ENCODE data around the gene TOX2.
"Not testable (repeated sequence)": the region's sequence is repeated elsewhere in the genome, so short reads cannot be mapped to it uniquely, and the experiment has no call there.

The TOX2 gene

GRCh38 chr20:44031781-44032582 is 117.3 kb downstream of the TOX2 start:
- no peak for DNase-seq (ENCODE audit: low read depth, low spot score)

DNA sequence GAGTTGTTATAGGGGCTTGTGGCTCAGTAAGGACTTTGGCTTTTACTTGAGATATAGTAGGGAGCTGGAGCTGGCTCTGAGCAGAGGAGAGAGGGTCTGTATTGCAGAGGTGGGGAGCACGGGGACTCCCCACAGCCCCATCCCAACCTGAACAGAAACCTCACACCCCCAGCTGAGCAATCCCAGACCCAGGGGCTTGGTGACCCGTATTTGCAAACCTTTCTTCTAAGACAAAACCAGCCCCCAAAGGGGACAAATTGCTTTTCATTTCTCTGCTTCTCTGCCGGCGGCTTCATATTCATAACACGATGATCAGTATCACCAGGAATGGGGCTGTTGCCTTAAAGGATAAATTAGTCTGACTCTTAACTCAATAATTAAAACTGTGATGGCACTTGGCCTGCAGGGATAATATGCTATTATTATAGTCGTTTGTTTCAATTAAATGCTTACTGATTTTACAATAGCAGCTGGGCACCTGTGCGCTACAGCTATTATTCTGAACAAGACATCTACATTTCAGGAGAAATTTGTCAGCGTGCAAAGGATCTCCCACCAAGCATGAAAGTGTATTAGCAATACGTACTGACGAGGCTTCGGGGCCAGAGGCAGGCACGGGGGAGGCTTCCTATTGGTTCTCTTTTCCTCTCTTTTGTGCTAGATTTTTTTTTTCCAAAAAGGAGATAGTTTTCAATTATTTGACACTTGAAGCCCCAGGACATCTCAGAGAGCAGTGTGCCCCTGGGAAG is 118.1 kb downstream of the TOX2 start:
- no peak for DNase-seq (ENCODE audit: low read depth, low spot score)

GRCh38 chr20:44033344-44033743 is 118.7 kb downstream of the TOX2 start:
- no peak for DNase-seq (ENCODE audit: low read depth, low spot score)

GRCh38 chr20:44033873-44034272 is 119.2 kb downstream of the TOX2 start:
- DNase-seq (ENCODE audit: low read depth, low spot score) = no peak

- no peak for DNase-seq (ENCODE audit: low read depth, low spot score)
These were observed 119.8 kb downstream of the TOX2 start for GRCh38 chr20:44034451-44034850.

DNA sequence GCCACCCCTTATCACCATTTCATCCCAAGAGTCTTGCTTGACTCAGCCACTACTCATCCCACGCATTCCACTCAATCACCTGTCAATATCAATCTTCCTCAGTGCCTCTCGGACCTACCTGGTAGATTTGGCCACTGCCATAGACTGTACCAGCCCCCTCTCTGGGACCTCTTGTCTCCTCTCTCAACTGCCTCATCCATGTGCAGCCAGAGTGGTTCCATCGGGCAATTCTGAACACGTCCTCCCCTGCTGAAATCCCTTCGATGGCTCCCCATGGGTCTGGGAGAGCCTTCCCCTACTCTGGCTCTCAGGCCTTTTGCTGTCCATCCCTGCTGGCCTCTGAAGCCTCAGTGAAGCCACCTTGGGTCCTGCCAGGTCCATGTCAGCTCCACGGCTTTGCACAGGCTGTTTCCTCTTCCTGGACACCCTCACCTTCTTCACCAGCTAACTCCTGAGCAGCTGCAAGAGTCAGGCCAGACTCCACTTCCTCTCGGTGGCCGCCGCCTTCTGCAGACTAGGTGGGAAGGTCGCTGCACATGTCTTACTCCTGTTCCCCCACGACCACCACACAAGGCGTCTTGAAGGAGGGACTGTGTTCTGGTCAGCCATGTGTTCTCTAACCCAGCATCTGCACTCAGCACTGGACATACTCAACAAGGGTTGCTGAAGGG is 120.4 kb downstream of the TOX2 start:
- no peak for DNase-seq (ENCODE audit: low read depth, low spot score)

GRCh38 chr20:44035924-44036323 is 121.3 kb downstream of the TOX2 start:
- no peak for DNase-seq (ENCODE audit: low read depth, low spot score)

GRCh38 chr20:44036441-44036840 is 121.8 kb downstream of the TOX2 start:
- DNase-seq (ENCODE audit: low read depth, low spot score) = no peak

DNA sequence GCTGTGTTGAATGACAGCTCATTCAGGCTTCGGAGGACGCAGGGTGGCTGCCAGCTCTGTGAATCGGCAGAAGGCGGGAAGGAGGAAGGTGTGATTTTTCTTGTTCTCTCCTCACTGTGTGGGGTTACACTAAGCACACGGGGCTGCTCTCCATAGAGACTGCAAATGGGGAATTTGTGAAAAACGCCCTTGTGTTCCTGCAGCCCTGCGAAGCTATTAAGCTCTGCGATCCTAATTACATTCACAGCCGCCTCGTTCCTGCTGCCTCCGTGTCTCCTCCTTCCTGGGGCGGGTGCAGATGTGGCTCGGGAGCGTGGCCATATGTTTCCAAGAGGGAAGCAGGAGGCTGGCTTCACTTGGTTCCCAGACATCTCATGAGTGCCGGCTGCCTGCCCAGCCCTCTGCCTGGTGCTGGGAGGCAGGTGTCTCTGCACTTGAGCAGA is 124.0 kb downstream of the TOX2 start:
- no peak for DNase-seq (ENCODE audit: low read depth, low spot score)

- no peak for DNase-seq (ENCODE audit: low read depth, low spot score)
These were observed 124.5 kb downstream of the TOX2 start for GRCh38 chr20:44039147-44039546.

DNA sequence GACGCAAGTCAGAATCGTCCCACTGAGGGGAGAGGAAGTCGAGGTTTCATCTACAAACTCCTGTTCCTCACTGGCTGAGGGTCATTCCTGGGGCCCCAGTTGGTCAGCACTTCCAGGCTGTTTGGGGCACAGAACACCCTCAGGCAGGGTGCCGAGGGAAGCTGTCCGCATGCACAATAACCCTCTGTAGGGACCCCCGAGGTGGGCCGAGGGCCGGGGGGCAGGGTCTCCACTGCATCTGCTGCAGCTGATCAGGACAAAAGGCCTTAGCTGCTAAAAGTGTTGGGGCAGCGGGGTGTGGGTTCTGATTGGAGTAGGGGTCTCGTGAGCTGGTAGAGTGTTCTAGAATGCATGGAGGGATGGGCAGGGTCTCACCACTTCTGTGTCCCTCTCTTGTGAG is 125.1 kb downstream of the TOX2 start:
- DNase-seq (ENCODE audit: low read depth, low spot score) = no peak

DNA sequence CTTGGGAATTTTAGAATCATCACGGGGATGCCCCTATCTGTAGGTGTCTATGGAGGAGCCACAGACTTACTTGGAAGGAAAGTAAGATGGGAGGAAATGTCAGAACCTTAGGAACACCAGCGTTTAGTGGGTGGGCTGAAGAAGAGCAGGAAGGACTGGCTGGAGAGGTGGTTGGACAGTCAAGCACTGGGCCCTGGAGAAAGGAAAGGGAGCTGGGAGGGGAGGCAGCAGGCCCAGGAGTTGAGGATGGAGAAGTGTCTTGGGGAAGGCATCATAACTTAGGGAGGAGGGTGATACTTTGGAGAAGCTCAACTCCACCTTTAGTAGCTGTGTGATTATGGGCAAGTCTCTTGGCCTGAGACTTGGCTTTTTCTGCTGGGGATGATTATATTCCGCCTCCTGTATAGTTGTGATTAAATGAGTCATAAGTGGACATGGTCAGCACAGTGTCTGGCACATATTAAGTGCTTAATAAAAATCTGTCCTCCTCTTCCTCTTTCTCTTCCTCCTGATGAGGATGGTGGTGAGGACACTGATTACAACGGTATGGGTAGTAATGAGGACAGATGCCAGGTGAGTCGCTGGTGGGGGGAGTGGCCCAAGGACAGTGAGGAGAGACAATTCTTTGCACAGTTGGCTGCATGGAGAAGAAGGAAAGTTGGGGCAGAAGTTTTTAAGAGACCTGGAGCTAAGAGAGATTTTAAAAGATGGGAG is 125.7 kb downstream of the TOX2 start:
- no peak for DNase-seq (ENCODE audit: low read depth, low spot score)

DNA sequence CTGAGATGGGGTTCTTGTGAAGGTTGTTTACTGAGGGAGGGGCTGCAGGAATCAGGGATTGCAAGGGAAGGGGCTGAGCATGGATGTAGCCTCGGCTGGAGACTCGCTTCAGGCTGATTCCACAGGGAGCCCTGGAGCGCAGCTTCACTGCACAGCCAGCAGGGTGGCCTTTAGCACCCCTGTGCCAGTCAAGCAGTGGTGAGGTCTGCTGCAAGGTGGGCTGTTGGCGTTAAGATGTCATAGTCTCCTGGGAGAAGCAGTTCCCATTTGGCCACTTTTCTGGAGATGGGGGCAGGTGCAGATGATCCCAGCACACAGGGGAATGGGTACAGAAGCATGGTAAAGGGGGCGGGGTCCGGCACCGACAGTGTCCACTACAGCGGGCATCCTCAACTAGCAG is 126.3 kb downstream of the TOX2 start:
- no peak for DNase-seq (ENCODE audit: low read depth, low spot score)

DNA sequence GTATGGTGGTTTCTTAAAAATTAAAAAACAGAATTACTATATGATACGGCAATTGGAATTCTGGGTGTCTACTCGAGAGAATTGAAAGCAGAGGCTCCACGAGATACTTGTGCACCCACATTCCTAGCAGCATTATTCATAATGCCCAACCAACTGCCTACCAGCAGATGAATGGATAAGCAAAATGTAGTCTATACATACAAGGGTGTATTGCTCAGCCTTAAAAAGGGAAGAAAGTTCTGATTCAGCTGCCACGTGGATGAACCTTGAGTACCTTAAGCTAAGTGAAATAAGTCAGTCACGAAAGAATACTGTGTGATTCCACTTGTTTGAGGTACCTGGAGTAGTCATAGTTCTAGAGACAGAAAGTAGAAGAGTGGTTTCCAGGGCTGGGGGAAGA is 130.1 kb downstream of the TOX2 start:
- DNase-seq (ENCODE audit: low read depth, low spot score) = not testable (repeated sequence)

DNA sequence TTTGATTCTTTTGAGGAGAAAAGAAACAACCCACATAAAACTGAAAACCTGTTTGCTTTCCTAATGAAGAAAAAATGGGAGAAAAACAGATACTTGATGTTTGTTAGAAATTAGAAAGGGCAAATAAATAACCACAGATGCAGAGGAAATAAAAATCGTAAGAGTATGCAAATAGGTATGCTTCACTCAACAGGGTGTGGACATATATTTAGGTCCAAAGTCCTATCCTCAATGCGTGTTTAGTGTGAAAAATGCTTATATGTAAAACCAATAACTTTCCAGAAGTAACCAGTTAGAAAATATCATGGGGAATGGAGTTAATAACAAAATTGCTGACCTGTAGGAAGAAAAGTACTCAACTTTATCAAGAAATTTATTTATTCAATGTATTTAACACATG is 135.7 kb downstream of the TOX2 start:
- no peak for DNase-seq (ENCODE audit: low read depth, low spot score)

GRCh38 chr20:44050925-44051660 is 136.4 kb downstream of the TOX2 start:
- no peak for DNase-seq (ENCODE audit: low read depth, low spot score)

DNA sequence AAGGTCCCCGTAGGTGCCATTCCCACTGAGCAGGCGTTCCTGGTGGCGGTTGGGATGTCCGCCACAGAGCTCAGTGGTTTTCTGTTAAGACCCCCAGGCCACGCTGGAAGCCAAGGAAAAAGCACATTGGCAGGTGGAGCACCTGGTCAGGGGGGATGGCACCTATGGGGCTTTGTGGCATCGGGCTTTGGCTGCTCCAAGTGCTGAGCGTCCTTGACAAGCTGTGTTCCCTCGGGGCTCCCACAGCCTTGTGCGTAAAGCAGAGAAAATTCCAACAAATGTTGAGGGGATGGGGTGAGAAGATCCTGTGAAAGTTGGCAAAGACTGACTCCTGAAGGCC is 137.0 kb downstream of the TOX2 start:
- DNase-seq (ENCODE audit: low read depth, low spot score) = no peak

GRCh38 chr20:44052166-44052565 is 137.5 kb downstream of the TOX2 start:
- no peak for DNase-seq (ENCODE audit: low read depth, low spot score)

DNA sequence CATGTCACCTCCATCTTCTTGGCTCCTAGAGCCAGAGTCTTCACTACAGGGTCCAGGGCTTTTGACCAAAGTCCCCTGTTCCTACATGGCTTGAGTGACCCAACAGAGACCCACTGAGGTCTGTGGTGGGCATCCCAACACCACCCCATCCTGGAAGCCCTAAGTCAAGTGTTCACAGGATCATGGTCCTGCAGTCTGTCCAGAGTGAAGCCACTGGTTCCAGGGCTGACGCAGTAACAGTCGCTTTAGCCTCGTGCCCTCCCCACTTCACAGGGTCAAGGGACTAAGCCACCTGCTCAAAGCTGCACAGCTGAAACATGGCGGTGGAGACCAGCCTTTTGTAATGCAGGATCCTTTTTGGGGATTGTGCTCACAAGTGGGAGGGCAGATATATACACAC is 138.4 kb downstream of the TOX2 start:
- DNase-seq (ENCODE audit: low read depth, low spot score) = no peak

- no peak for DNase-seq (ENCODE audit: low read depth, low spot score)
These were observed 139.5 kb downstream of the TOX2 start for GRCh38 chr20:44054118-44054517.

DNA sequence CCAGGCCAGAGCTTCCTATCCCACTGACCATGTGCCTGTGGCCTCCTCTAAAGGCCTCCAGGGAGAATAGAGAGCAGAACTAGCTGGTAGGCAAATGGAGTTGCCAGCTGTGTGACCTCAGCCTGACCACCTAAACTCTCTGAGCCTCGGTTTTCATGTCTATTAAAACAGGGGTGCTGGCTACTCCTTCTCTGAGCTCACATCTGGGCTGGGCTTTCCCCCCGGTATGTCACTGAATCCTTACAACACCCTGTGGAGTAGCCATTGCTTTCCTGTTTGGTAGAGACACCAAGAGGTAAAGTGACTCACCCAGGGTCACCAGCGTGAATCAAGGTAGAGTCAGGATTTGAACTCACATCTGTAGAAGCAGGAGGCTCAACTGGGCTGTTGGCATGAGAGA is 140.2 kb downstream of the TOX2 start:
- DNase-seq (ENCODE audit: low read depth, low spot score) = no peak
